ENCODE measurements around the gene CHORDC1.
"Not testable (repeated sequence)": the region's sequence is repeated elsewhere in the genome, so short reads cannot be mapped to it uniquely, and the experiment has no call there.

Gene CHORDC1

DNA sequence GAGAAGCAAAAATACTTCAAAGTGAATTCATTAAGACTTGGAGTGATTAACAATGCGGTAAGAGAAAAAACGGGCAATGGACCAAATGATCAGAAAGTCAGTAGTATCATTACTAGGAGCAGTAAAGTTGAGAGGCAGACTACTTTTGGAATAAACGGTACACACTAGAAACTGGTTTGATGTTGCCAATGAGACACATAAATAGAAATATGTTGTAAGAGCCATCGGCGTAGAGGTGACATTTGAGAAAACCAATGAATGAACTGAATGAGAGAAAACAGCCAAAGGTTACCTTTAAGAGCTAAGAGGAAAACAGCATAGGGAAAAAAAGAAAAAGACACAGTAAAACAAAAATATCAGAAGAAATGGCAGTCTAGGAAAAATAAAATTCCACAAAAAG is 6.2 kb downstream of the CHORDC1 start:
- DNase-seq (ENCODE audit: low read depth), result no peak

GRCh38 chr11:90213322-90213721 is 9.5 kb downstream of the CHORDC1 start:
- no peak for DNase-seq (ENCODE audit: low read depth)

GRCh38 chr11:90208857-90209256 is 14.0 kb downstream of the CHORDC1 start:
- no peak for DNase-seq (ENCODE audit: low read depth)

DNA sequence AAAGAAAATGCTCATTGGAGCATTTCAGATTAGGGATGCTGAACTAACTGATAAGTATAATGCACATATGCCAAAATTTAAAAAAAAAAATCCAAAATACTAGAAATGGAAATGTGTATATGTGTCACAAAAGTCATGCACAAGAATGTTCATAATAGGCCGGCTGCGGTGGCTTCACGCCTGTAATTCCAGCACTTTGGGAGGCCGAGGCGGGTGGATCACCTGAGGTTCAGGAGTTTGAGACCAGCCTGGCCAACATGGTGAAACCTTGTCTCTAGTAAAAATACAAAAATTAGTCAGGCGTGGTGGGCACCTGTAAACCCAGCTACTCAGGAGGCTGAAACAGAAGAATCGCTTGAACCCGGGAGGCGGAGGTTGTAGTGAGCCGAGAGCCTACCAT is 14.9 kb downstream of the CHORDC1 start:
- not testable (repeated sequence) for DNase-seq (ENCODE audit: low read depth)

DNA sequence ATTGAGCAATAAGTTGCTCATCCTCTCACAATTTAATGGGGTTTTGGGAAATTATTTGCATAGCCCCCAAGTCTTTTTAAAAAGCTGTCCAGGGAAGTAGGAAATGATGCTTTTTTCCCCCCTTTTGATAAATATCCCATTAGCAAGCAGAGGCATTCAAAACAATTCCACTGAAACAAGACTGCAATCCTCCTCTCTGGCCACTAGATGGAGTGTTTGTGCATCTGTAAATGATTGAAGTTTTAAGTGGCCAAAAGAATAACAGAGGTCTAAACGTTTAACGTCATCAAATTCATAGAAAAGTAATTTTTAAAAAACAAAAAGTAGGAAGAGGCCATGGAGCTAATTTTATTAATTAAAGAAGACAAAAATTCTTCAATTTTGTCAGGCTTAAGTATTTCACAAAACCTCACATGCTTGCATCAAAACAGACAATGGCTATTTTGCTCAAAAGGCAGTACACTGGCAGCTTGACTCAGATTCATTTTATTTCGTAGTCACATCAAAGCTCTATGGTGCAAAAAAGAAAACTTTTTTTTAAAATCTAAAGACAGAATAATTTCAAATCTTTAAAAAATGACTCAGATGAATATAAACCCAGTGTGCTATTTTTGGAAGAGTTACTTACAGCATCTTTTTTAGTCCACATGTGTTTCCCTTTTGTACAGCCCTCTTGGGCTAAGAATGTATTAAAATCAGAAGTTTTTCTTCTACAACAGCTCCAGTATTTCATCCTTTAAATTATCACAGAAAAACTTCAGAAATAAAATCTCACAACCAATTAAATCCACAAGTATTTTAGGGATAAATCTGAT is 17.8 kb downstream of the CHORDC1 start:
- peak; percentile 60 for DNase-seq (ENCODE audit: low read depth)

GRCh38 chr11:90204407-90204806 is 18.4 kb downstream of the CHORDC1 start:
- DNase-seq (ENCODE audit: low read depth), result no peak

DNA sequence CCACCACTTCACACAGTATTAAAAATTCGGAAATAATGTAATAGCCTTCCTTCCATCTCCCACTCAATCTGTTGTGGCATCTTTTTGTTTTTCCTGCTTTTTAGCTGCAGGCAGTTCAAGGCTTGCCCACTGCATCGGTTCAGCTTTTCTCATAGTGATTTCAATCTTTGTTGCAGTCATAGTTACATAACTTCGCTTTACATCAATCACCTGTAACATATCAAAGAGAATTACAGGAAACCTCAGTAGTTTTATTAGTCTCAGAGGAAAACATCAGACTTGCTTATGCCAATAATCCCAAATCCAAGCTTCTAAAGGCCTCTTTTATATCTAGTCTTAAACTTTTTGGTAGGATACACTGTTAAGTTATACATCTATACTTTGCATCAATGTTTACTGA is 20.5 kb downstream of the CHORDC1 start:
- DNase-seq (ENCODE audit: low read depth), result no peak

GRCh38 chr11:90197377-90197776 is 25.5 kb downstream of the CHORDC1 start:
- no peak for DNase-seq (ENCODE audit: low read depth)

DNA sequence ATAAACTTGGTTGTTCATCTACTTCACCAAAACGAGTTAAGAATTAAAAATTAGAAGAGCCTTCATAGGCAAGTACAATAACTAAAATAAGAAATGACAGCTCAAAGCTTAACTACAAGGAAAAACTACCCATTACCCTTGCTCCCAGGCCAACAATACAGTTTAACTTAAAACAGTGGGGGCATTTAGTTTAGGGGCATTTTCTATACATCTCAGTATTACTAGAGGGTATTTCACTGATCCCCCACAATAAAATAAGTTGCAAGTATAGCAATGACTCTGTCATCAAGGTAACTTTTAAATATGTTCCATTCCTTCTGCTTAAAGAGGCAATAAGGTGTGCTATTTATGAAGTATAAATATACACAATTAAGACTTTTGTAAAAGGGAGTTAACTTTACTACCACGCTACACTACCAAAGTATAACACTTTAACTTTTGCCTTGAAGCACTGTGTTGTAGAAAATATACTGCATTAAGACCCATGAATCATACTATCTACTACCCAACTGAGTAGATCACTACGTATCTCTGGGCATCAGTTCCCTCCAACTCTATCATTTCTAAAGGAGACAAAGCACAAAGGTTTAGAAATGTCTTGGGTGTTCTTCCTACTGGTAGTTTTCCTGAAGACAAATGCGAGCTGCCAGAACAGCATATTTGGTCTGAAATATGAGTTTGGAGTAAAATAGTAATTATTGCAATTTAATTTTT is 29.8 kb downstream of the CHORDC1 start:
- DNase-seq (ENCODE audit: low read depth), result no peak

- DNase-seq (ENCODE audit: low read depth), result no peak
These were observed 33.8 kb downstream of the CHORDC1 start for GRCh38 chr11:90189011-90189410.

- DNase-seq (ENCODE audit: low read depth), result no peak
These were observed 35.0 kb downstream of the CHORDC1 start for GRCh38 chr11:90187839-90188238.

DNA sequence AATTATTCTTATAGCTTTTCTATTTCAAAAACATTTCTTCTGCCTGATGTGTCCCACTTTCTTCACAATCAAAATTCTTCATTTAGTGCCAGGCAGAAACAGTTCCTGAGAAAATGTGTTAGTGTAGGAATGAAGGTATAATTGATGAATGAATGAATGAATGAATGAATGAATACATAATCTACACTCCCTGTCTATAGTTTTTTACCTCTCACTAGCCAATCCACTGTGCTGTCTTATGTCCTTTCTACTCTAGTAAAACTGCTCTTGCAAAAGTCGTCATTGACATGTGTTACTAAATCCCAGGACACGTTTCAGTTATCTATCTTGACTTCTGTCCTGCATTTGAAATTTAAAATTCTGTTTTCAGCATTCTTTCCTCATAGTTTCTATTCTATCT is 42.9 kb downstream of the CHORDC1 start:
- DNase-seq (ENCODE audit: low read depth), result no peak

DNA sequence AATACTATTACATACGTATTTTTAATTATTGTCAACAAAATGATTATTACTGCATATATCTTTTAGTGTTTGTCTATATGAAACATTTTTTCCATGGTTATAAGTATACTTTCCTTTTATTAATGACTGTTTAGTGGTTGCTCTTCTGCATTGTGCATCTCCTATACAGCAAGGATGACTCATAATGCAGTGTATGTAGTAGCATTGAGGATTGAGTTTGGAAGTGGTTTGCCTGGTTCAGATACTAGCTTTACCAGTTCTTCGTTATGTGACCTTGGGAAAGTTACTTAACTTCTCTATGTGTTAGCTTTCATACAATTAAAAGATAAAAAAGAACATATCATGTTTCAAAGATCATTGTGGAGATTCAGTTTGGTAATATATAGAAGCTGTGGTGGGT is 44.1 kb downstream of the CHORDC1 start:
- no peak for DNase-seq (ENCODE audit: low read depth)

- no peak for DNase-seq (ENCODE audit: low read depth)
These were observed 46.8 kb downstream of the CHORDC1 start for GRCh38 chr11:90176069-90176468.

GRCh38 chr11:90171359-90171758 is 51.5 kb downstream of the CHORDC1 start:
- DNase-seq (ENCODE audit: low read depth), result no peak

DNA sequence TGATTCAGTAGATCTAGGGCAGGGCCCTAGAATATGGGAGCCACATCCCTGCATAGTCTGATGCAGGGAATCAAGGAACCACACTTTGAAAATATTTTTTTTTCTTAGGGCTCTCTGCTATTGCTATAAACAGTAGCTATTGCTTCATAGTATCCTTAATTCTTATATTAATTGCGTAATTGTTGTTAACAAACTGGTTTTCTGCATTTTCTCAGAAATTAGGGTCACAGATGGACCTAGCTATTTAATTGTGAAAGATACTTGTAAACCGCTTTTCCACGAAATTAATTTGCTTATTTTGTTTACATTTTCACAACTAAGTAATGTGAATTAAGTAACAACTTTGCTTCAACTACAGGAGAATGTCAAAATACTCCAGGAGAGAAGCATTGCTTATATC is 54.3 kb downstream of the CHORDC1 start:
- DNase-seq (ENCODE audit: low read depth), result no peak

DNA sequence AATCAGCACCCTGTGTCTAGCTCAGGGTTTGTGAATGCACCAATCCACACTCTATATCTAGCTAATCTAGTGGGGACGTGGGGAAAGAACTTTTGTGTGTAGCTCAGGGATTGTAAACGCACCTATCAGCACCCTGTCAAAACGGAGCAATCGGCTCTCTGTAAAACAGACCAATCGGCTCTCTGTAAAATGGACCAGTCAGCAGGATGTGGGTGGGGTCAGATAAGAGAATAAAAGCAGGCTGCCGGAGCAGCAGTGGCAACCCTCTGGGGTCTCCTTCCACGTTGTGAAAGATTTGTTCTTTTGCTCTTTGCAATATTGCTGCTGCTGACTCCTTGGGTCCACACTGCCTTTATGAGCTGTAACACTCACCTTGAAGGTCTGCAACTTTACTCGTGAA is 55.1 kb downstream of the CHORDC1 start:
- not testable (repeated sequence) for DNase-seq (ENCODE audit: low read depth)

GRCh38 chr11:90166982-90167573 is 55.8 kb downstream of the CHORDC1 start:
- not testable (repeated sequence) for DNase-seq (ENCODE audit: low read depth)

Measured in EH (cell line).